ENCODE results near the gene REEP6. TPM values are rescaled to one million over a fixed set of nuclear protein-coding genes. Genes with fewer than 3 reads are reported as not detected.

Gene REEP6
- 4.3 to 6.8 TPM (median 4.4 TPM) in 5 replicates for total RNA-seq (2022; extraction: Qiagen RNA extraction; ENCODE audit: low read depth)

GRCh38 chr19:1491114-1491848 is at the start of gene REEP6:
TSS of gene REEP6 (plus strand) at chr19:1491181. CDS start at chr19:1491270, 89 bp downstream.

GRCh38 chr19:1449467-1450442 is 41.2 kb upstream of the REEP6 start, which contains the start of gene APC2:
TSS of gene APC2 (plus strand) at chr19:1450121. CDS start at chr19:1453002, 2,881 bp downstream.

GRCh38 chr19:1478934-1479707 is 11.9 kb upstream of the REEP6 start, which contains the start of gene C19orf25:
TSS of gene C19orf25 (minus strand) at chr19:1479215. CDS start at chr19:1478903, 312 bp downstream.

GRCh38 chr19:1490311-1491113 is 469 bp upstream of the REEP6 start, which contains the start of gene PCSK4:
TSS of gene PCSK4 (minus strand) at chr19:1490350. CDS start at chr19:1490346, 4 bp downstream.

GRCh38 chr19:1512671-1513498 is 21.9 kb downstream of the REEP6 start, which contains the start of gene ADAMTSL5:
TSS of gene ADAMTSL5 (minus strand) at chr19:1513019. CDS start at chr19:1510943, 2,076 bp downstream.

GRCh38 chr19:1523412-1524286 is 32.7 kb downstream of the REEP6 start, which contains the start of gene PLK5:
TSS of gene PLK5 (plus strand) at chr19:1524077. CDS start at chr19:1526997, 2,920 bp downstream.

Other genes starting within 250 kb of the REEP6 start
- gene ATP5F1D, start 249.4 kb upstream of the REEP6 start, total RNA-seq (2022; extraction: Qiagen RNA extraction; ENCODE audit: low read depth), result 99.5 to 201 TPM (median 159 TPM) in 5 replicates
- gene MIDN, start 242.6 kb upstream of the REEP6 start, total RNA-seq (2022; extraction: Qiagen RNA extraction; ENCODE audit: low read depth), result 42.4 to 55.4 TPM (median 51.8 TPM) in 5 replicates
- gene CIRBP, start 221.8 kb upstream of the REEP6 start, total RNA-seq (2022; extraction: Qiagen RNA extraction; ENCODE audit: low read depth), result 89.3 to 186 TPM (median 97.4 TPM) in 5 replicates
- 50.5 to 98.6 TPM (median 76.3 TPM) in 5 replicates for gene FAM174C, start 215.7 kb upstream of the REEP6 start, total RNA-seq (2022; extraction: Qiagen RNA extraction; ENCODE audit: low read depth)
- 1.0 to 2.1 TPM (median 1.8 TPM) in 5 replicates for gene EFNA2, start 205.3 kb upstream of the REEP6 start, total RNA-seq (2022; extraction: Qiagen RNA extraction; ENCODE audit: low read depth)
- gene NDUFS7, start 107.3 kb upstream of the REEP6 start, total RNA-seq (2022; extraction: Qiagen RNA extraction; ENCODE audit: low read depth), result 66.2 to 78.7 TPM (median 77.7 TPM) in 5 replicates
- gene GAMT, start 89.6 kb upstream of the REEP6 start, total RNA-seq (2022; extraction: Qiagen RNA extraction; ENCODE audit: low read depth), result 30.9 to 45.1 TPM (median 41.7 TPM) in 5 replicates
- 77.1 to 108 TPM (median 103 TPM) in 5 replicates for gene DAZAP1, start 83.6 kb upstream of the REEP6 start, total RNA-seq (2022; extraction: Qiagen RNA extraction; ENCODE audit: low read depth)
- gene RPS15, start 52.8 kb upstream of the REEP6 start, total RNA-seq (2022; extraction: Qiagen RNA extraction; ENCODE audit: low read depth), result 1,763 to 2,099 TPM (median 1,850 TPM) in 5 replicates
- 1.1 to 2.3 TPM (median 2.0 TPM) in 5 replicates for gene APC2, start 41.1 kb upstream of the REEP6 start, total RNA-seq (2022; extraction: Qiagen RNA extraction; ENCODE audit: low read depth)
- gene C19orf25, start 12.0 kb upstream of the REEP6 start, total RNA-seq (2022; extraction: Qiagen RNA extraction; ENCODE audit: low read depth), result 10.7 to 19.4 TPM (median 16.7 TPM) in 5 replicates
- gene PCSK4, start 831 bp upstream of the REEP6 start, total RNA-seq (2022; extraction: Qiagen RNA extraction; ENCODE audit: low read depth), result 0.42 to 1.9 TPM (median 1.0 TPM) in 5 replicates
- 2.9 to 4.5 TPM (median 3.4 TPM) in 5 replicates for gene ADAMTSL5, start 21.8 kb downstream of the REEP6 start, total RNA-seq (2022; extraction: Qiagen RNA extraction; ENCODE audit: low read depth)
- not detected in 5 replicates for gene PLK5, start 32.9 kb downstream of the REEP6 start, total RNA-seq (2022; extraction: Qiagen RNA extraction; ENCODE audit: low read depth)
- 6.5 to 10.3 TPM (median 10.0 TPM) in 5 replicates for gene MEX3D, start 77.1 kb downstream of the REEP6 start, total RNA-seq (2022; extraction: Qiagen RNA extraction; ENCODE audit: low read depth)
- 31.2 to 53.0 TPM (median 45.3 TPM) in 5 replicates for gene MBD3, start 101.7 kb downstream of the REEP6 start, total RNA-seq (2022; extraction: Qiagen RNA extraction; ENCODE audit: low read depth)
- gene UQCR11, start 114.3 kb downstream of the REEP6 start, total RNA-seq (2022; extraction: Qiagen RNA extraction; ENCODE audit: low read depth), result 105 to 212 TPM (median 178 TPM) in 5 replicates
- 49.4 to 71.5 TPM (median 58.6 TPM) in 5 replicates for gene TCF3, start 161.4 kb downstream of the REEP6 start, total RNA-seq (2022; extraction: Qiagen RNA extraction; ENCODE audit: low read depth)

Data from A549 treated with GW870086 at 1 μM for 4 hours (cell line).